Tracheal epithelial cell (primary cell): ENCODE measurements around the gene COL4A5. TPM values are rescaled to one million over a fixed set of nuclear protein-coding genes. Genes with fewer than 3 reads are reported as not detected.

Experiments used
- total RNA-seq: library from RNA; depleted of rRNA; stranded (reverse); fragments of >200 nt; gene quantifications from 2 replicates; pipeline ENCODE4 v1.2.1, GENCODE V29; 2014

COL4A5 gene
- 71.8 and 80.7 TPM in 2 replicates for total RNA-seq

GRCh38 chrX:108439426-108439942, at the start of gene COL4A5:
COL4A5 (plus strand) TSS chrX:108439838; CDS start chrX:108440126, 288 bp downstream.

GRCh38 chrX:108438110-108438623, 1.5 kb upstream of the COL4A5 start, which contains the start of gene COL4A6:
COL4A6 (minus strand) TSS chrX:108438422; CDS start chrX:108438196, 226 bp downstream.

GRCh38 chrX:108736509-108737479, 297.2 kb downstream of the COL4A5 start, which contains the start of gene IRS4:
IRS4 (minus strand) TSS chrX:108736563.

Other genes starting within 250 kb of the COL4A5 start
- 24.1 and 26.9 TPM in 2 replicates for gene COL4A6, start 1.4 kb upstream of the COL4A5 start, total RNA-seq